ENCODE measurements around the gene MRPL53.
"Not testable (repeated sequence)": the region's sequence is repeated elsewhere in the genome, so short reads cannot be mapped to it uniquely, and the experiment has no call there.

The MRPL53 gene

DNA sequence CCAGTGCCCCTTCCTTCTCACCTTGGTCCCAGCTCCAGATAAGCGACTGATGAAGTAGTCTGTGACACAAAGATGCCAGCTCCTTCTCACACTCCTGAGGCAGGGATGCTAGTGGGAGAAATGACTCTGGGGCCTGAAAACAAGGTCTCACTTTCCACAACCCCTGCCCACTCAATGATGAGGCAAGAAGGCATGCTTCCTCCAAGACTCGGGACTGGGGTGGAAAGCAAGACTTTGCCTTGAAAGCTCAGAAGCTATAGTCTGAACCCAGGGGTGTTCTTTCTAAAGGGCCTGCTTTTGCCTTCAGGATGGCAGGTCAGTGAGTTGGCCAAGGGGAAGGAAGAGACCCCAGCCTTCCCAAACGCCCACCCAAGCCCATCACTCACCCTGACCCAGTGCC is 9.0 kb upstream of the MRPL53 start:
- no peak for DNase-seq

DNA sequence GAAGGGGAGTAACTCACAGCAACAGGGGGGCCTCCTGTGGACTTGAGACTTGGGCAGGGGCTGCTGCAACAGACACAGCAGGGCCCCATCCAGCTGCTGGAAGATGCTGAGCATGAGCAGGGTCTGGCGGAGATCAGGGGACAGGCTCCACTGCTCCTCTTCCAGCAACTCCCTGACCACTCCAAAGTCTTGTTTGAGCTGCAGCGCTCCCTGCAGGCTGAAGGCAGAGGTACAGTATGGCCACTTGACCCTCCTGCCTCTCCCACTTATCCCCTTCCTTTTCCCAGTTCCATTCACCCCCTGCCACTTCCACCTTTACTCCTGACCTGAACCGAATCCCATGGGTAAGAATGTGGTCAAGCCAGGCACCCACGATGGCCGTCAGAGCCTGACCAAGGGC is 2.4 kb upstream of the MRPL53 start:
- DNase-seq, result no peak

DNA sequence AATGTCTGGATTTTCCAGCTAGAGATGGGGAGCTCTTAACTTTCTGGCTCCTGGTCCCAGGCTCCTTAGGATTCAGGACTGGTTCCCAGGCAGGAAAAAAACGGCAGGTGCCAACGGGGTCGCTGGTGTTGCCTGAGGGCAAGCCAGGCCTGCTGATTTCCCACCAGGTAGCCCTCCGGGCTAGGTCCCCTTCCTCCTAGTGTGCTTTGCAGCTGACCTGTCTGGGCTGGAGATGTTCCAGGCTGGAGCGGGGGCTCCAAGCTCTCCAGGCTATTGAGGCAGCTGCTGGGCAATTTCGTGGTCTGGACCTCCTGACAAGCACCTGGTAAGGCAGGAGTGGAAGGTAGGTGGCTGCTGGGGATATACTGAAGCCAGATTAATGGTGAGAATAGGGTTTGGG is 2.0 kb upstream of the MRPL53 start:
- no peak for DNase-seq

DNA sequence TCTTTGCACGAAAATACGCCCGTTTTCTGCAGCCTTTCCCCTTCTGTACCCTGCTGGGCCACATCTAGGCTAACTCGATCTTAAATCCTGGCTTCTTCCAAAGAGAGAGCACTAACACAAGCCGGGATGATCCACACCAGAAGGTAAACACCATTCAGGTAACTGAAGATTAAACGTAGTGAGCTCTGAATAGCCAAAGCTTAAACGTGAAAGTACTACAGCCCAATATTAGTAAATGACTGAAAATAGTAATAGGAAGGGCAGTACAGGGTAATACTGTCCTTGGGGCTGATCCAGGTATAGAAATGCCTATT is 422 bp upstream of the MRPL53 start:
- no peak for DNase-seq

DNA sequence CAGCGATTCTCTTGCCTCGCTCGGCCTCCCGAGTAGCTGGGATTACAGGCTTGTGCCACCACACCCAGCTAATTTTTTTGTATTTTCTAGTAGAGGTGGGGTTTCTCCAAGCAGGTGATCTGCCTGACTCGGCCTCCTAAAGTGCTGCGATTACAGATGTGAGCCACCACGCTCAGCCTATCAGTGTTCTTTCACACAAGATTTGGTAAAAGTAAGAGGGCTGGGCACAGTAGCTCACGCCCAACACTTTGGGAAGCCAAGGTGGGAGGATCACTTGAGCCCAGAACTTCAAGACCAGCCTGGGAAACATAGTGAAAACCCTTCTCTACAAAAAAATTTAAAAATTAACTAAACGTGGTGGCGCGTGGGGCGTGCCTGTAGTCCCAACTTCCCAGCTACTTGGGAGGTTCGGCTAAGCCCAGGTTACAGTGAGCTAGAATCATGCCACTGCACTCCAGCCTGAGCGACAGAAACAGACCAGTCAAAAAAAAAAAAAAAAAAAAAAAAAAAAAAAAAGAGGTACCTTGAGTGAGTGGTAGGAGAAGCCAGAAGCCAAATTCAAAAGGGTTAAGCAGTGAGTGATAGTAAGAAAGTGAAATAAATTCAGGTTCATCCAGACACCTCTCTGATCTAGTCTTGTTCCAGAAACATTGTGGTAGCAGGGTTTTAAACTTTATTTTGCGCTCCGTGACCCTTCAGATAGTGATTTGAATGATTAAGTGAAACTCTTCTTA is 981 bp downstream of the MRPL53 start:
- no peak for DNase-seq

GRCh38 chr2:74470742-74471141 is 1.7 kb downstream of the MRPL53 start:
- not testable (repeated sequence) for DNase-seq

- no peak for DNase-seq
These were observed 8.1 kb downstream of the MRPL53 start for GRCh38 chr2:74464406-74464805.

GRCh38 chr2:74462786-74463105 is 9.7 kb downstream of the MRPL53 start:
- DNase-seq, result no peak

DNA sequence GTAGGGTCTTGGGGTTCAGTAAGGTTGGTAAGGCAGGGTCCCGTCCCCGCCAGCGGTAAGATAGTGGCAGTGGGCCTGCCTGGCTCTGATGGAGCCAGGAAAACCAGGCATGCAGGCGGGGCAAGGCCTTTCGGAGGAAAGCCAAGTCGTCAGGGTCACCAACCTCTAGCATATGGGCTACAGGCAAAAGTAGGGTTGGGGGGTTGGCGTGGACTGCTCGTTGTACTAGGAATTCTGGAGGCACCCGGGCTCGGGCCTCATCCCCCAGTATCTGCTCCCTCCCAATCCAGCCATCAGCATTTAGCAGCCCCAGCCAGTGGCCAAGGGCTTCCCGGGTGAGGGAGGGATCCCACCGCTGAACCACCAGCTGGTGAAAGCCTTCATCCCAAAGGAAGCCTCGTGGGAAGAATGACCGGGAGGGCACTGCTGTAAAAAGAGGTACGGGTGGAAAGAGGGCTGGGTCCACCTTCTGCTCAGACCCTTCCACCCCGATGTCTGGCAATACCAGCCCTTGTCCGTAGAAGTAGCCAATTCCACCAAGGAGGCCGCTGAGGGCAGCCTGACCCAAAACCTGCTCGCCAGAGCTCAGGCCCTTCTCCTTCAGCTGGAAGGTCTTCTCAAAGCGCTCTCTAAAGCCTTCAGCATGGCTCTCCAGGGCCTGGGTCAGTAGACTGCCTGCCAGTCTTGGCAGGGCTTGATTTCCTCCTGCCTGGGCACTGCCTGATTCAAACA is 10.3 kb downstream of the MRPL53 start:
- no peak for DNase-seq

DNA sequence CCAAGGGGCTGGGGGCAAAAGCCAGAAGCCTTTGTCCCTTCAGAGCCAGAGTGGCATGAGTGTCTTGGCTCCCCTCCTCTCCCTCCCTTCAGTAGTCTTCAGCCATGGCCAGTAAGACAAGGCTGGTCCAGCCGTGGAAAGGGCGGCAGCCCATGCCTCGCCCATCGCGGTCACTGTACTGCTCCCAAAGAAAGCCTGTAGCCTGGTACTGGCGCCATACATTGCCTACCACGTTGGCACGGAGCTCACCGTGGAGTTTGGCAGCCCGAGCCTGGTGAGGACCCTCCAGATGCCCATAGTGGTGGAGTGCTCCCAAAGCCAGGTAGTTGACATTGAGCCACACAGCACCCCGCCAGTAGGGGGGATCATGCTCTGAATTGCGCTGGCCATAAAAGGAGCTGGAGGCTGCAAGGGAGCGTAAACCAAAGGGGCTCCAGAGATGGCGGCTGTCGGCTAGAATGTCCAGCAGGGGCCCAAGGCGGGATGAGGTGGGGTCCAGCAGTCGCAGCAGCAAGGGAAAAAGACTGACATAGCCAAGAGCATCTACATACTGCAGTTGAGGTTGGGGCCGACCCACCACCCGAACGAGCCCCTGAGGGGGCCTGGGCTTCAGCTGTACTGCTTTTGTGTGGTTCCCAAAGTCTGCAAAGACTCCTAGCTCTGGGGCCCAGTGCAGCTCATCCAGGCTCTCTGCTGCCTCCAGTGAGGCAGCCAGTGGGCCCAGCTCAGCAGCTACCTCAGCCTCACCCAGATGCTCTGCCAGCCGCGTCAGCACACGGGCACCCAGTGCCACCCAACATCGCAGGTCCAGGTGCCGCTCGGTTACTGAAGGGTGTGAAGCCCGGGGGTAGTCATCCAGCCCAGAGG is 11.1 kb downstream of the MRPL53 start:
- DNase-seq, result no peak

DNA sequence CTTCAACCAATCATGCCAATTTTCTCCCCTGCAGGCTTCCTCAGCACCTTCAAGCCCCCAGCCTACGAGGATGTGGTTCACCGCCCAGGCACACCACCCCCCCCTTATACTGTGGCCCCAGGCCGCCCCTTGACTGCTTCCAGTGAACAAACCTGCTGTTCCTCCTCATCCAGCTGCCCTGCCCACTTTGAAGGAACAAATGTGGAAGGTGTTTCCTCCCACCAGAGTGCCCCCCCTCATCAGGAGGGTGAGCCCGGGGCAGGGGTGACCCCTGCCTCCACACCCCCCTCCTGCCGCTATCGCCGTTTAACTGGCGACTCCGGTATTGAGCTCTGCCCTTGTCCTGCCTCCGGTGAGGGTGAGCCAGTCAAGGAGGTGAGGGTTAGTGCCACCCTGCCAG is 12.3 kb downstream of the MRPL53 start:
- not testable (repeated sequence) for DNase-seq

DNA sequence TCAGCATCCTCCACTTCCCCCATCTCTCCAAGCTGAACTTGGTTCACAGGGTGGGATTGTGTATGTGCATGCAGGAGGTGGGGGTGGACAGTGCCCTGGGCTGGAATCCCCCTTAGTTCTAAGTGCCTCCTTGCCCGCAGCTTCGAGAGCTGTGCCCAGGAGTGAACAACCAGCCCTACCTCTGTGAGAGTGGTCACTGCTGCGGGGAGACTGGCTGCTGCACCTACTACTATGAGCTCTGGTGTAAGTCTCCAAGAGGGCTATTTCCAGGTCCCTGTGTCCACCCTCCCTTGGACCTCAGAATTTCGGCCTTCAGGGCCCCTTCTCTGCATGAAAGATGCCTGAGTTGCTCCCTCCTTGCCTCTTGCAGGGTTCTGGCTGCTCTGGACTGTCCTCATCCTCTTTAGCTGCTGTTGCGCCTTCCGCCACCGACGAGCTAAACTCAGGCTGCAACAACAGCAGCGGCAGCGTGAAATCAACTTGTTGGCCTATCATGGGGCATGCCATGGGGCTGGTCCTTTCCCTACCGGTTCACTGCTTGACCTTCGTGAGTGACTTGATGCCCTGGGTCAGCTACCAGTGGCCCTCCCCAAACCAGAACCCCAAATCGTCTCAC is 12.9 kb downstream of the MRPL53 start:
- not testable (repeated sequence) for DNase-seq

GRCh38 chr2:74458938-74459363 is 13.5 kb downstream of the MRPL53 start:
- peak; percentile 54 for DNase-seq

- peak; percentile 100 for DNase-seq
These were observed 14.1 kb downstream of the MRPL53 start, which contains the start of gene WBP1 for GRCh38 chr2:74458132-74458937. WBP1 (plus strand) TSS chr2:74458438; CDS start chr2:74458603, 165 bp downstream.

DNA sequence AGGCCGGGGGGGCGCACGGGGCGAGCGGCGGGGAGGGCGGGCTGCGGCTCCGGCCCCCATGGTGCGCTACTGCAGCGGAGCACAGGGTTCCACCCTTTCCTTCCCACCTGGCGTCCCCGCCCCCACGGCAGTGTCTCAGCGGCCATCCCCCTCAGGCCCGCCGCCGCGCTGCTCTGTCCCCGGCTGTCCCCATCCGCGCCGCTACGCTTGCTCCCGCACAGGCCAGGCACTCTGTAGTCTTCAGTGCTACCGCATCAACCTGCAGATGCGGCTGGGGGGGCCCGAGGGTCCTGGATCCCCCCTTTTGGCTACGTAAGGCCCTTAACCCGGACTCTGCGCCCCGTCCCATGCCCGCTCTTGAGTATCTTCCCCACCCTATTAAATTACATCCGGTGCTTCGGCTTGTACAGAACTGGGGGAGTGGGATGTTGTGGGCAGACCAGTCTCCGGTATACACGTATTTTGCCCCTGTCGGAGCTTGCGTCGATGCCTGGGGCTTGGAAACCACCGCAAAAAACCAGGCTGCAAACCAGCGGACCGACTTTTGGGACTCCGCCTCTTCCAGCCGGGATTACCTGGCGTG is 14.8 kb downstream of the MRPL53 start:
- no peak for DNase-seq

GRCh38 chr2:74457129-74457548 is 15.3 kb downstream of the MRPL53 start:
- no peak for DNase-seq

- DNase-seq, result peak; percentile 100
These were observed 17.6 kb downstream of the MRPL53 start, which contains the start of gene INO80B for GRCh38 chr2:74454654-74455511. INO80B (plus strand) TSS chr2:74455087; CDS start chr2:74455117, 30 bp downstream.

- no peak for DNase-seq
These were observed 21.8 kb downstream of the MRPL53 start for GRCh38 chr2:74450570-74451190.

DNA sequence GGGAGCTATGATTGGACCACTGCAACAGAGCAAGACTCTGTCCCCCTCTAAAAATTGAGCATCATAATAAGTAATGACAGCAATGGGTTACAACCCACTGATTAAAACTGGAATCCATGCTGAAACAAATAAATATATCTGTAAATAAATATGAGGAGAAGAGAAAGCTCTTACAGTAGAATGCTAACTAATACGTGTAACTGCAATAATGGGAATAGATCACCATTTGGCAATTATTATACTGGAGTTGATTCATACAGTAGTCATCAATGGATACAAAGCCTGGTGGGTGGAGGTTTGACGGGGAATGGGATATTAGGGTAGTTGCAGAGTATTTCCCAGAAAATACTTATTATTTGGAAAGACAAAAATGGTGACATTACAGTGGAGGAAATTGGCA is 23.7 kb downstream of the MRPL53 start:
- no peak for DNase-seq

All from eye (tissue), 1 donor.